GM12864 (cell line): ENCODE results near the gene GNAQ.

Experiments
- DNase-seq: peaks from one replicate; pipeline ENCODE4 v3.0.0-alpha.2; 2011; ENCODE audit warnings: low read depth
- H3K4me3 ChIP-seq: 2 replicates; pipeline ENCODE4 v1.5.1; 2011; ENCODE audit warnings: mild to moderate bottlenecking, low read depth, low read length, control low read depth
- CTCF ChIP-seq: IDR thresholded peaks from 2 replicates; pipeline ENCODE4 v1.5.1; 2011; ENCODE audit warnings: low read depth, mild to moderate bottlenecking, moderate library complexity, low read length, control low read depth, inconsistent platforms; ENCODE audit errors: missing control alignments

Gene GNAQ

GRCh38 chr9:77949751-77950436 lies 81.7 kb downstream of the GNAQ start:
- DNase-seq = no peak
- TF ChIP-seq CTCF = no peak
- H3K4me3 ChIP-seq = no peak overlapping the region

- TF ChIP-seq CTCF = no peak
These were observed 84.0 kb downstream of the GNAQ start for GRCh38 chr9:77947651-77948050.

GRCh38 chr9:77946969-77947620 lies 84.5 kb downstream of the GNAQ start:
- no peak overlapping the region for H3K4me3 ChIP-seq
- DNase-seq = no peak
- TF ChIP-seq CTCF = no peak

More at GRCh38 chr9:77947651-77948050, 84.0 kb downstream of the GNAQ start:
- no peak for DNase-seq
- H3K4me3 ChIP-seq = no peak overlapping the region

- TF ChIP-seq CTCF = no peak
- no peak overlapping the region for H3K4me3 ChIP-seq
These were observed 85.3 kb downstream of the GNAQ start for GRCh38 chr9:77946296-77946695.

GRCh38 chr9:77945798-77946197 lies 85.8 kb downstream of the GNAQ start:
- DNase-seq = no peak
- no peak overlapping the region for H3K4me3 ChIP-seq
- no peak for TF ChIP-seq CTCF

More at GRCh38 chr9:77946296-77946695, 85.3 kb downstream of the GNAQ start:
- no peak for DNase-seq

- no peak for TF ChIP-seq CTCF
- DNase-seq = no peak
- no peak overlapping the region for H3K4me3 ChIP-seq
These were observed 86.9 kb downstream of the GNAQ start for GRCh38 chr9:77944556-77945243.
